Neural cell (in vitro differentiated cells): ENCODE measurements around the gene ALOXE3.

Source experiments
- CTCF ChIP-seq: fragments of 450-650 bp; IDR thresholded peaks from 2 replicates; pipeline ENCODE4 v1.5.1; 2014; ENCODE audit warnings: antibody characterized with exemption, mild to moderate bottlenecking, moderate library complexity; ENCODE audit not compliant: poor library complexity, severe bottlenecking
- EP300 ChIP-seq: fragments of 450-650 bp; conservative IDR thresholded peaks from 2 replicates; pipeline ENCODE4 v1.6.1; 2014; ENCODE audit warnings: antibody characterized with exemption, mild to moderate bottlenecking, moderate library complexity; ENCODE audit not compliant: poor library complexity, severe bottlenecking
- EZH2 ChIP-seq: fragments of 200-600, 300-800 bp; shearing (Covaris generic), sonication (generic); IDR thresholded peaks from 2 replicates; pipeline ENCODE4 v1.6.1; 2014; ENCODE audit warnings: antibody characterized with exemption, low read length, borderline replicate concordance, mild to moderate bottlenecking; ENCODE audit not compliant: insufficient read depth, poor library complexity, severe bottlenecking
- RAD21 ChIP-seq: fragments of 450-650 bp; conservative IDR thresholded peaks from 2 replicates; pipeline ENCODE4 v1.6.1; 2014; ENCODE audit warnings: antibody characterized with exemption, mild to moderate bottlenecking, moderate library complexity
- REST ChIP-seq: IDR thresholded peaks from 2 replicates; pipeline ENCODE4 v1.6.1; 2012; ENCODE audit warnings: borderline replicate concordance

- TF ChIP-seq CTCF (no peak), EP300 (no peak), EZH2 (no peak), RAD21 (no peak), REST (no peak)
These were observed 43.2 kb upstream of the ALOXE3 start for GRCh38 chr17:8161289-8162232.
